ENCODE measurements around the gene ERBB4. TPM values are rescaled to one million over a fixed set of nuclear protein-coding genes. Genes with fewer than 3 reads are reported as not detected.
"Not testable (repeated sequence)": the region's sequence is repeated elsewhere in the genome, so short reads cannot be mapped to it uniquely, and the experiment has no call there.

ERBB4 gene
- total and polyA plus RNA-seq, 3 experiments from 2014 or later, result not detected

GRCh38 chr2:212480447-212480846 lies 58.2 kb downstream of the ERBB4 start:
- Histone ChIP-seq H3K4me3 (ENCODE audit: low read length) (no peak overlapping the region), H3K36me3 (ENCODE audit: insufficient read depth, low read length) (no peaks in the 10 kb centered on the region), H3K4me1 (ENCODE audit: insufficient read depth, low read length) (no peaks in the 10 kb centered on the region), H3K27ac (ENCODE audit: low read depth, low read length) (no peak overlapping the region), H3K9me3 (ENCODE audit: low read length) (no peaks in the 10 kb centered on the region), H3K27me3 (ENCODE audit: insufficient read depth, low read length, poor library complexity, severe bottlenecking) (no peaks in the 10 kb centered on the region)
- no peak overlapping the region for H3K4me3 Mint-ChIP-seq
- ChIA-PET POLR2A (no interaction called here), CTCF (no interaction called here)
- no peaks in the 10 kb centered on the region for H3K27me3 Mint-ChIP-seq
- no peak overlapping the region for H3K27ac Mint-ChIP-seq
- H3K36me3 Mint-ChIP-seq, result peaks cover 0 to 3% (median 0%) of the 10 kb centered on the region in 3 donors
- H3K9me3 Mint-ChIP-seq, result peaks cover 0 to 12% (median 2%) of the 10 kb centered on the region in 5 donors
- DNase-seq, result no peak
- no peaks in the 10 kb centered on the region for H3K4me1 Mint-ChIP-seq

DNA sequence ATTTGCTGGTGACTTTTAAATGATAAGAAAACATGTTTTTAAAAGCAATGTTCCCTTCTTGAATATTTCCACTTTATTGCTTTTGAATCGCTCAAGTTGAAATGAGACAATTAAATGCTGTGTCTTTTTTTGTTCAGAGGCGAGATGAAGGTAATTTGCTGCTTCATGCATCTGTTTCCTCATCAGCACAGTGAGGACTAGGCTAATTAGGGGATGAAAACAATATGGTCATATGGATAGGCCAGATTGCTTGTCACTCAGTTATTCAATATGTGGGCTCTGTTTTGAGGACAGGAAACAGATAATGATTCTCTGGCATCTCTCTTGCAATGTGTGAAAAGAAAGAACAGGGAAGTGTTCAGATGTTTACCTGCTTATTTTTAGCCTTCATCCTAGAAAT lies 61.0 kb downstream of the ERBB4 start:
- H3K4me3 ChIP-seq (ENCODE audit: low read length), result no peak overlapping the region
- H3K27ac Mint-ChIP-seq, result no peak overlapping the region
- POLR2A ChIA-PET, result no interaction called here
- H3K4me1 Mint-ChIP-seq, result no peaks in the 10 kb centered on the region
- peaks cover 0 to 11% (median 3%) of the 10 kb centered on the region in 5 donors for H3K9me3 Mint-ChIP-seq
- DNase-seq, result no peak
- H3K27me3 ChIP-seq (ENCODE audit: insufficient read depth, low read length, poor library complexity, severe bottlenecking), result no peaks in the 10 kb centered on the region
- no peaks in the 10 kb centered on the region for H3K4me1 ChIP-seq (ENCODE audit: insufficient read depth, low read length)
- no peak overlapping the region for H3K27ac ChIP-seq (ENCODE audit: low read depth, low read length)
- H3K36me3 Mint-ChIP-seq, result no peaks in the 10 kb centered on the region
- no peaks in the 10 kb centered on the region for H3K27me3 Mint-ChIP-seq
- H3K36me3 ChIP-seq (ENCODE audit: insufficient read depth, low read length), result no peaks in the 10 kb centered on the region
- CTCF ChIA-PET, result no interaction called here
- no peak overlapping the region for H3K4me3 Mint-ChIP-seq
- no peaks in the 10 kb centered on the region for H3K9me3 ChIP-seq (ENCODE audit: low read length)

DNA sequence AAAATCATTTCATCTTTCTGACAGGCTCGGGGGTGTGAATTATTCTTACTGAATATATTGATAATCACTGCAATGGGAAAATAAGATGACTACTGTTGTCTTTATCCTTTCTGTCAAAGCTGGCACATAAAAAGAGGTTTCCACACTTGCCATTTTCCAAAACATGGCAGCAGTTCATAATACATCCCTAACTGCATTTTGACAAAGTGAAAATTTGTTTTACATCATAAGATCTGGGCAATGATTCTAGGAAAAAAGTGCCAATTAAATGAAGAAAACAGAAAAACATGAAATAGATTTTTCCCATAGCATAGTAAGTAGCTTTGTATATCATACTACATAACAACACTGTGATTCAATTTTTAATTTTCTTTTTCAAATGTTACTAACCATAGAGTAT lies 65.4 kb downstream of the ERBB4 start:
- H3K9me3 ChIP-seq (ENCODE audit: low read length), result no peaks in the 10 kb centered on the region
- DNase-seq, result no peak
- no peak overlapping the region for H3K27ac ChIP-seq (ENCODE audit: low read depth, low read length)
- H3K4me1 ChIP-seq (ENCODE audit: insufficient read depth, low read length), result no peaks in the 10 kb centered on the region
- H3K27me3 ChIP-seq (ENCODE audit: insufficient read depth, low read length, poor library complexity, severe bottlenecking), result no peaks in the 10 kb centered on the region
- Mint-ChIP-seq H3K36me3 (no peaks in the 10 kb centered on the region), H3K27me3 (no peaks in the 10 kb centered on the region), H3K4me1 (no peaks in the 10 kb centered on the region), H3K4me3 (no peak overlapping the region), H3K9me3 (peaks cover 0 to 11% (median 0%) of the 10 kb centered on the region in 5 donors), H3K27ac (peak overlapping the region in 1 of 8 donors; percentile 3)
- CTCF ChIA-PET, result no interaction called here
- H3K36me3 ChIP-seq (ENCODE audit: insufficient read depth, low read length), result no peaks in the 10 kb centered on the region
- POLR2A ChIA-PET, result no interaction called here
- H3K4me3 ChIP-seq (ENCODE audit: low read length), result no peak overlapping the region

DNA sequence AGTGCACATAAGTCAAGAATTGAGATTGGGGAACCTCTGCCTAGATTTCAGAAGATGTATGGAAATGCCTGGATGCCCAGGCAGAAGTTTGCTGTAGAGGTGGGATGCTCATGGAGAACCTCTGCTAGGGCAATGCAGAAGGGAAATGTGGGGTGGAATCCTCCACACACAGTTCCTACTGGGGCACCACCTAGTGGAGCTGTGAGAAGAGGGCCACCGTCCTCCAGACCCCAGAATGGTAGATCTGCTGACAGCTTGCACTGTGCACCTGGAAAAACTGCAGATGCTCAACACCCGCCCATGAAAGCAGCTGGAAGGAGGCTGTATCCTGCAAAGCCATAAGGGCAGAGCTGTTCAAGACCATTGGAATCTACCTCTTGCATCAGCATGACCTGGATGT lies 71.1 kb downstream of the ERBB4 start:
- DNase-seq; H3K27me3 ChIP-seq (ENCODE audit: insufficient read depth, low read length, poor library complexity, severe bottlenecking); H3K4me1 ChIP-seq (ENCODE audit: insufficient read depth, low read length); H3K4me1 Mint-ChIP-seq; H3K4me3 Mint-ChIP-seq; H3K27ac ChIP-seq (ENCODE audit: low read depth, low read length); H3K36me3 ChIP-seq (ENCODE audit: insufficient read depth, low read length); POLR2A ChIA-PET; CTCF ChIA-PET; H3K4me3 ChIP-seq (ENCODE audit: low read length); H3K27me3 Mint-ChIP-seq; H3K9me3 Mint-ChIP-seq; H3K9me3 ChIP-seq (ENCODE audit: low read length); H3K27ac Mint-ChIP-seq; H3K36me3 Mint-ChIP-seq: not testable (repeated sequence)

GRCh38 chr2:212465456-212465855 lies 73.1 kb downstream of the ERBB4 start:
- H3K9me3 ChIP-seq (ENCODE audit: low read length), result no peaks in the 10 kb centered on the region
- no peaks in the 10 kb centered on the region for H3K4me1 ChIP-seq (ENCODE audit: insufficient read depth, low read length)
- no peak overlapping the region for H3K27ac ChIP-seq (ENCODE audit: low read depth, low read length)
- DNase-seq, result no peak
- H3K9me3 Mint-ChIP-seq, result peaks cover 4 to 16% (median 6%) of the 10 kb centered on the region in 5 donors
- H3K27ac Mint-ChIP-seq, result no peak overlapping the region
- H3K27me3 ChIP-seq (ENCODE audit: insufficient read depth, low read length, poor library complexity, severe bottlenecking), result no peaks in the 10 kb centered on the region
- no peak overlapping the region for H3K4me3 ChIP-seq (ENCODE audit: low read length)
- ChIA-PET CTCF (no interaction called here), POLR2A (no interaction called here)
- H3K36me3 ChIP-seq (ENCODE audit: insufficient read depth, low read length), result no peaks in the 10 kb centered on the region
- H3K4me3 Mint-ChIP-seq, result no peak overlapping the region
- no peaks in the 10 kb centered on the region for H3K27me3 Mint-ChIP-seq
- no peaks in the 10 kb centered on the region for H3K4me1 Mint-ChIP-seq
- no peaks in the 10 kb centered on the region for H3K36me3 Mint-ChIP-seq

- H3K4me3 Mint-ChIP-seq; H3K4me1 ChIP-seq (ENCODE audit: insufficient read depth, low read length); H3K4me3 ChIP-seq (ENCODE audit: low read length); H3K4me1 Mint-ChIP-seq; H3K27me3 ChIP-seq (ENCODE audit: insufficient read depth, low read length, poor library complexity, severe bottlenecking); H3K9me3 ChIP-seq (ENCODE audit: low read length); CTCF ChIA-PET; H3K27me3 Mint-ChIP-seq; H3K36me3 ChIP-seq (ENCODE audit: insufficient read depth, low read length); H3K27ac ChIP-seq (ENCODE audit: low read depth, low read length); H3K36me3 Mint-ChIP-seq; POLR2A ChIA-PET; H3K27ac Mint-ChIP-seq; DNase-seq: not testable (repeated sequence)
- peaks cover 4 to 26% (median 11%) of the 10 kb centered on the region in 5 donors for H3K9me3 Mint-ChIP-seq
Measured at GRCh38 chr2:212461708-212462107, 76.9 kb downstream of the ERBB4 start.

- Mint-ChIP-seq H3K36me3 (no peaks in the 10 kb centered on the region), H3K4me3 (no peak overlapping the region), H3K27me3 (no peaks in the 10 kb centered on the region), H3K4me1 (no peaks in the 10 kb centered on the region), H3K9me3 (peaks cover 0 to 14% (median 8%) of the 10 kb centered on the region in 5 donors), H3K27ac (no peak overlapping the region)
- no peaks in the 10 kb centered on the region for H3K9me3 ChIP-seq (ENCODE audit: low read length)
- POLR2A ChIA-PET, result no interaction called here
- H3K4me1 ChIP-seq (ENCODE audit: insufficient read depth, low read length), result no peaks in the 10 kb centered on the region
- no peaks in the 10 kb centered on the region for H3K27me3 ChIP-seq (ENCODE audit: insufficient read depth, low read length, poor library complexity, severe bottlenecking)
- H3K4me3 ChIP-seq (ENCODE audit: low read length), result no peak overlapping the region
- DNase-seq, result no peak
- no peaks in the 10 kb centered on the region for H3K36me3 ChIP-seq (ENCODE audit: insufficient read depth, low read length)
- CTCF ChIA-PET, result no interaction called here
- no peak overlapping the region for H3K27ac ChIP-seq (ENCODE audit: low read depth, low read length)
Measured at GRCh38 chr2:212454149-212454548, 84.5 kb downstream of the ERBB4 start.

DNA sequence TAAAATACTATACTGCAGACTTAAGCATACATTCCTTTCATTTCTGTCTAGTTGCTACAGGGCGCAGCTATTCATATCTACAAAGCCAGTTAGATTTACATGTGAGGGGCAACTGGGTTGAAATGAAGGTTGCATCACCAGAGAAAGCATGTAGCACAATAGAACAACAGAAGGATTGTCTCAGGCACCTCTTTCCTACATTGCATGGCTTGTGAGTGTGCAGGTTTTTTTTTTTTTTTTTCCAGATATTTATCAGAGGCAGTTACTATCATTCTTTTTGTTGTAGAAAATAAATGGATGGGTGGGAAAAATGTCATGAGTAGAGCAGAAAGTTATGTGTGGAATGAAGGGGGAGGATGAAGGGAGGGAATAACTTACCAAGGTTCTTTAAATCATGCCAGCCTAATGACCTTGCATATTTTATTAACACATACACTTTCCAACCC lies 86.8 kb downstream of the ERBB4 start:
- Histone ChIP-seq H3K27me3 (ENCODE audit: insufficient read depth, low read length, poor library complexity, severe bottlenecking) (no peaks in the 10 kb centered on the region), H3K9me3 (ENCODE audit: low read length) (no peaks in the 10 kb centered on the region), H3K4me1 (ENCODE audit: insufficient read depth, low read length) (no peaks in the 10 kb centered on the region), H3K4me3 (ENCODE audit: low read length) (no peak overlapping the region), H3K27ac (ENCODE audit: low read depth, low read length) (no peak overlapping the region), H3K36me3 (ENCODE audit: insufficient read depth, low read length) (no peaks in the 10 kb centered on the region)
- ChIA-PET POLR2A (no interaction called here), CTCF (interaction anchor here (1.1 kb wide), 1 partner anchor 11 kb away, joined by 3 read pairs; no protein-coding TSS in a partner anchor)
- Mint-ChIP-seq H3K4me3 (no peak overlapping the region), H3K27ac (no peak overlapping the region), H3K36me3 (no peaks in the 10 kb centered on the region), H3K9me3 (peaks cover 0 to 9% (median 2%) of the 10 kb centered on the region in 5 donors), H3K27me3 (no peaks in the 10 kb centered on the region), H3K4me1 (no peaks in the 10 kb centered on the region)
- DNase-seq, result no peak

GRCh38 chr2:212448698-212449097 lies 89.9 kb downstream of the ERBB4 start:
- ChIA-PET POLR2A (no interaction called here), CTCF (no interaction called here)
- no peak overlapping the region for H3K4me3 Mint-ChIP-seq
- H3K27ac Mint-ChIP-seq, result no peak overlapping the region
- H3K4me3 ChIP-seq (ENCODE audit: low read length), result no peak overlapping the region
- H3K4me1 Mint-ChIP-seq, result no peaks in the 10 kb centered on the region
- no peak overlapping the region for H3K27ac ChIP-seq (ENCODE audit: low read depth, low read length)
- no peaks in the 10 kb centered on the region for H3K4me1 ChIP-seq (ENCODE audit: insufficient read depth, low read length)
- peaks cover 0 to 16% (median 0%) of the 10 kb centered on the region in 5 donors for H3K9me3 Mint-ChIP-seq
- no peaks in the 10 kb centered on the region for H3K9me3 ChIP-seq (ENCODE audit: low read length)
- H3K36me3 Mint-ChIP-seq, result no peaks in the 10 kb centered on the region
- no peaks in the 10 kb centered on the region for H3K27me3 ChIP-seq (ENCODE audit: insufficient read depth, low read length, poor library complexity, severe bottlenecking)
- DNase-seq, result no peak
- H3K36me3 ChIP-seq (ENCODE audit: insufficient read depth, low read length), result no peaks in the 10 kb centered on the region
- no peaks in the 10 kb centered on the region for H3K27me3 Mint-ChIP-seq

All from CD8-positive, alpha-beta memory T cell (primary cell).